Measurements from ENCODE around the gene CMPK1. TPM values are rescaled to one million over a fixed set of nuclear protein-coding genes. Genes with fewer than 3 reads are reported as not detected.

The CMPK1 gene
- total and polyA plus RNA-seq, 2 of the 4 experiments (the other 2 are of a cell fraction), result 23.1 to 31.9 TPM

DNA sequence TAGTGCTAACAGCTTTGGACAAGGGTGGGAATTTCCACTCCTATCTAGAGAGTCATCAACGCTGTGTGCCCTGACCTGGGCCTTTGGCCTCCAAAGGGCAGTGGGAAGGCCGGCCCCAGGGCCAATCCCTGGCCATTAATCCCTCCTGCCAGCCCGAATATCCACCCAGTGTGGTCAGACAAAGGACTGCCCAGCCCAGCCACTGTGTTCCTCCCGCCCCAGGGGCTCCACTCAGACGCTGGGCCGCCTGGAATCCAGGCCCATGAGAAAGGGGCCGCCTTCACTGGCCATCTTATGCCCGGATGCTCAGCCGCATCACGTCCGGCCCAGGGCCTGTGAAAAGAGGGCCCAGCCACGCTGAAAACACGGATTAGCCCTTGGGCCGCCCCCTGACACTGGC is 78.8 kb downstream of the CMPK1 start:
- H2BK20ac ChIP-seq (ENCODE audit: low read depth, low read length), result no peak overlapping the region
- H3K79me1 ChIP-seq (ENCODE audit: low read depth in 1 of 2, low read length in 2 of 2), result no peaks in the 10 kb centered on the region
- no peak overlapping the region for H4K91ac ChIP-seq (ENCODE audit: insufficient read depth, low read depth, low read length)
- H4K20me1 ChIP-seq (ENCODE audit: insufficient read depth, low read length), result no peaks in the 10 kb centered on the region
- H3K4me2 ChIP-seq (ENCODE audit: low read depth, low read length), result no peak overlapping the region
- H2AK9ac ChIP-seq (replicated peaks; ENCODE audit: low read depth, low read length, poor library complexity), result no peak overlapping the region
- H3K23ac ChIP-seq (ENCODE audit: low read depth, low read length), result no peak overlapping the region
- H4K5ac ChIP-seq (ENCODE audit: low read depth, low read length), result no peak overlapping the region
- H3K9me3 ChIP-seq (ENCODE audit: control insufficient read depth, insufficient read depth, low read length), result no peaks in the 10 kb centered on the region
- no peak overlapping the region for H4K8ac ChIP-seq (ENCODE audit: low read depth in 2 of 2, low read length in 2 of 2)
- H3K18ac ChIP-seq (ENCODE audit: low read depth, low read length), result no peak overlapping the region
- ChIA-PET POLR2A (ENCODE audit: unreplicated experiment) (no interaction called here), CTCF (interaction anchor here (1.2 to 2.0 kb wide), 2 partner anchors 24 to 25 kb away, joined by 3 to 7 read pairs; partner anchors contain the start of gene FOXD2)
- 92% methylated on average over 14 of the region's 14 CpGs; no CpG with 5 or more reads in 1 of the 2 experiments for WGBS, 2 experiments (ENCODE audit: extremely low coverage in 2 of 2, insufficient read length in 1 of 2)
- in situ Hi-C loops (cut with MboI; ENCODE audit: low sequenced_read_pairs) (no loop called here), intact Hi-C loops (cut with micrococcal nuclease) (no loop called here), dilution Hi-C loops (cut with HindIII; ENCODE audit: low sequenced_read_pairs, unreplicated experiment) (no loop called here)
- no peak overlapping the region for H3K14ac ChIP-seq (replicated peaks; ENCODE audit: low read depth, low read length)
- BruUV-seq (replicated peaks), result no TSS peak
- no peak overlapping the region for H3K56ac ChIP-seq (ENCODE audit: extremely low read depth, insufficient read depth, low read length)
- no peak overlapping the region for H3K9ac ChIP-seq (ENCODE audit: low read depth, low read length)
- H3K9me1 ChIP-seq (ENCODE audit: insufficient read depth, low read length), result peaks cover 15% of the 10 kb centered on the region
- peaks cover 28% of the 10 kb centered on the region for H3K27me3 ChIP-seq (ENCODE audit: control insufficient read depth, insufficient read depth, low read length)
- no peak overlapping the region for H2BK5ac ChIP-seq (ENCODE audit: low read depth, low read length, poor library complexity, severe bottlenecking)
- H3K36me3 ChIP-seq (ENCODE audit: control insufficient read depth, insufficient read depth, low read length), result no peaks in the 10 kb centered on the region
- H3K4me1 ChIP-seq (ENCODE audit: control insufficient read depth, insufficient read depth, low read length), result peaks cover 23% of the 10 kb centered on the region
- H2AK5ac ChIP-seq (ENCODE audit: low read depth, low read length), result no peak overlapping the region
- no peak overlapping the region for H2BK15ac ChIP-seq (ENCODE audit: low read depth, low read length)
- no peak overlapping the region for H2AFZ ChIP-seq (replicated peaks; ENCODE audit: low read length, poor library complexity)
- no peak overlapping the region for H3K27ac ChIP-seq (ENCODE audit: insufficient read depth, low read length)
- no peak overlapping the region for H2BK120ac ChIP-seq (ENCODE audit: low read depth, low read length)
- DNase-seq (no peak), ATAC-seq (ENCODE audit: low read depth) (no peak)
- no peak for TF ChIP-seq RAD21 (IDR thresholded peaks at IDR 0.05; ENCODE audit: low read length)
- TF ChIP-seq RFX5 (IDR thresholded peaks at IDR 0.05; ENCODE audit: low read depth, low read length), result no peak
- TF ChIP-seq RCOR1 (IDR thresholded peaks at IDR 0.05; ENCODE audit: insufficient replicate concordance, low read length), result no peak
- no peak for TF ChIP-seq NFE2L2 (IDR thresholded peaks at IDR 0.05; ENCODE audit: low read depth, low read length)
- TF ChIP-seq, protein P1, sequence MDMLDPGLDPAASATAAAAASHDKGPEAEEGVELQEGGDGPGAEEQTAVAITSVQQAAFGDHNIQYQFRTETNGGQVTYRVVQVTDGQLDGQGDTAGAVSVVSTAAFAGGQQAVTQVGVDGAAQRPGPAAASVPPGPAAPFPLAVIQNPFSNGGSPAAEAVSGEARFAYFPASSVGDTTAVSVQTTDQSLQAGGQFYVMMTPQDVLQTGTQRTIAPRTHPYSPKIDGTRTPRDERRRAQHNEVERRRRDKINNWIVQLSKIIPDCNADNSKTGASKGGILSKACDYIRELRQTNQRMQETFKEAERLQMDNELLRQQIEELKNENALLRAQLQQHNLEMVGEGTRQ (IDR thresholded peaks at IDR 0.05; ENCODE audit: low read depth, low read length), result no peak
- no peak for TF ChIP-seq CEBPB (IDR thresholded peaks at IDR 0.05; ENCODE audit: low read depth, low read length)
- no peak for TF ChIP-seq BHLHE40 (IDR thresholded peaks at IDR 0.05; ENCODE audit: low read depth, low read length)
- no peak for TF ChIP-seq MAZ (IDR thresholded peaks at IDR 0.05; ENCODE audit: borderline replicate concordance, low read depth, low read length)
- TF ChIP-seq, protein P2, sequence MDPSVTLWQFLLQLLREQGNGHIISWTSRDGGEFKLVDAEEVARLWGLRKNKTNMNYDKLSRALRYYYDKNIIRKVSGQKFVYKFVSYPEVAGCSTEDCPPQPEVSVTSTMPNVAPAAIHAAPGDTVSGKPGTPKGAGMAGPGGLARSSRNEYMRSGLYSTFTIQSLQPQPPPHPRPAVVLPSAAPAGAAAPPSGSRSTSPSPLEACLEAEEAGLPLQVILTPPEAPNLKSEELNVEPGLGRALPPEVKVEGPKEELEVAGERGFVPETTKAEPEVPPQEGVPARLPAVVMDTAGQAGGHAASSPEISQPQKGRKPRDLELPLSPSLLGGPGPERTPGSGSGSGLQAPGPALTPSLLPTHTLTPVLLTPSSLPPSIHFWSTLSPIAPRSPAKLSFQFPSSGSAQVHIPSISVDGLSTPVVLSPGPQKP (IDR thresholded peaks at IDR 0.05; ENCODE audit: borderline replicate concordance, low read depth, low read length), result no peak
- TF ChIP-seq MXI1 (IDR thresholded peaks at IDR 0.05; ENCODE audit: borderline replicate concordance, low read depth, low read length), result no peak
- no peak for TF ChIP-seq POLR2A (IDR thresholded peaks at IDR 0.05; ENCODE audit: low read depth, low read length)
- TF ChIP-seq CHD1 (IDR thresholded peaks at IDR 0.05; ENCODE audit: low read depth, low read length), result no peak
- TF ChIP-seq, protein P3, sequence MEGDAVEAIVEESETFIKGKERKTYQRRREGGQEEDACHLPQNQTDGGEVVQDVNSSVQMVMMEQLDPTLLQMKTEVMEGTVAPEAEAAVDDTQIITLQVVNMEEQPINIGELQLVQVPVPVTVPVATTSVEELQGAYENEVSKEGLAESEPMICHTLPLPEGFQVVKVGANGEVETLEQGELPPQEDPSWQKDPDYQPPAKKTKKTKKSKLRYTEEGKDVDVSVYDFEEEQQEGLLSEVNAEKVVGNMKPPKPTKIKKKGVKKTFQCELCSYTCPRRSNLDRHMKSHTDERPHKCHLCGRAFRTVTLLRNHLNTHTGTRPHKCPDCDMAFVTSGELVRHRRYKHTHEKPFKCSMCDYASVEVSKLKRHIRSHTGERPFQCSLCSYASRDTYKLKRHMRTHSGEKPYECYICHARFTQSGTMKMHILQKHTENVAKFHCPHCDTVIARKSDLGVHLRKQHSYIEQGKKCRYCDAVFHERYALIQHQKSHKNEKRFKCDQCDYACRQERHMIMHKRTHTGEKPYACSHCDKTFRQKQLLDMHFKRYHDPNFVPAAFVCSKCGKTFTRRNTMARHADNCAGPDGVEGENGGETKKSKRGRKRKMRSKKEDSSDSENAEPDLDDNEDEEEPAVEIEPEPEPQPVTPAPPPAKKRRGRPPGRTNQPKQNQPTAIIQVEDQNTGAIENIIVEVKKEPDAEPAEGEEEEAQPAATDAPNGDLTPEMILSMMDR (conservative IDR thresholded peaks at IDR 0.05; ENCODE audit: low read depth, low read length), result no peak
- TF ChIP-seq MAFK (IDR thresholded peaks at IDR 0.05; ENCODE audit: low read depth, low read length), result no peak
- TF ChIP-seq FOS (IDR thresholded peaks at IDR 0.05; ENCODE audit: low read depth, low read length), result no peak
- no peak for TF ChIP-seq SMC3 (IDR thresholded peaks at IDR 0.05; ENCODE audit: low read depth, low read length)
- H3K4ac ChIP-seq (ENCODE audit: low read depth, low read length), result no peak overlapping the region
- no peak overlapping the region for H3K4me3 ChIP-seq (ENCODE audit: insufficient read depth, low read depth, low read length)
